GM12878 (cell line): ENCODE measurements around the gene IL18R1. TPM values are rescaled to one million over a fixed set of nuclear protein-coding genes. Genes with fewer than 3 reads are reported as not detected.

ENCODE experiments used
- ATF2 ChIP-seq: IDR thresholded peaks from 2 replicates; pipeline ENCODE4 v1.6.1; 2012; ENCODE audit warnings: low read length, inconsistent platforms
- ATF7 ChIP-seq: fragments of 450-650 bp; IDR thresholded peaks from 2 replicates; pipeline ENCODE4 v1.6.1; 2016; ENCODE audit warnings: low read depth, mild to moderate bottlenecking
- BCL3 ChIP-seq: IDR thresholded peaks from 2 replicates; pipeline ENCODE4 v1.6.1; 2011; ENCODE audit warnings: borderline replicate concordance, low read depth, mild to moderate bottlenecking, moderate library complexity, low read length; ENCODE audit not compliant: insufficient read depth, poor library complexity, severe bottlenecking
- BHLHE40 ChIP-seq, 2 experiments: fragments of 450-650 bp in 1 of 2; IDR thresholded peaks; 2 replicates each; pipeline ENCODE4 v1.6.1; 2011 to 2017; ENCODE audit warnings: low read depth in 2 of 2, borderline replicate concordance in 1 of 2, improper control_type of control experiment in 1 of 2, low read length in 1 of 2, mild to moderate bottlenecking in 1 of 2
- DPF2 ChIP-seq: fragments of 450-650 bp; IDR thresholded peaks from 2 replicates; pipeline ENCODE4 v1.6.1; 2017; ENCODE audit warnings: mild to moderate bottlenecking
- EP300 ChIP-seq, 2 experiments: fragments of 150-350 bp in 1 of 2; IDR thresholded peaks; 2 replicates each; pipeline ENCODE4 v1.6.1; 2011 to 2012; ENCODE audit warnings: low read depth in 2 of 2, low read length in 2 of 2, borderline replicate concordance in 1 of 2, improper control_type of control experiment in 1 of 2, inconsistent platforms in 1 of 2; ENCODE audit not compliant: control insufficient read depth in 1 of 2
- ESRRA ChIP-seq: IDR thresholded peaks from 2 replicates; pipeline ENCODE4 v1.6.1; 2012; ENCODE audit warnings: mild to moderate bottlenecking, low read length, improper control_type of control experiment
- EZH2 ChIP-seq: IDR thresholded peaks from 2 replicates; pipeline ENCODE4 v1.6.1; 2012; ENCODE audit warnings: low read depth, mild to moderate bottlenecking, control low read depth, inconsistent platforms, low read length, borderline replicate concordance; ENCODE audit not compliant: control insufficient read depth
- FOXM1 ChIP-seq: IDR thresholded peaks from 2 replicates; pipeline ENCODE4 v1.6.1; 2012; ENCODE audit warnings: low read depth, mild to moderate bottlenecking, inconsistent platforms, low read length, moderate library complexity
- GATAD2B ChIP-seq: fragments of 450-650 bp; conservative IDR thresholded peaks from 2 replicates; pipeline ENCODE4 v1.6.1; 2017; ENCODE audit warnings: low read depth, mild to moderate bottlenecking, moderate library complexity
- JUNB ChIP-seq: IDR thresholded peaks from 2 replicates; pipeline ENCODE4 v1.6.1; 2016; ENCODE audit warnings: antibody characterized with exemption, mild to moderate bottlenecking
- MYC ChIP-seq: IDR thresholded peaks from 2 replicates; pipeline ENCODE4 v1.6.1; 2011; ENCODE audit warnings: mild to moderate bottlenecking, low read length, moderate library complexity, inconsistent platforms; ENCODE audit not compliant: insufficient read depth, insufficient replicate concordance, insufficient read length, severe bottlenecking
- NBN ChIP-seq: fragments of 450-650 bp; IDR thresholded peaks from 2 replicates; pipeline ENCODE4 v1.6.1; 2016
- NFXL1 ChIP-seq: fragments of 450-650 bp; IDR thresholded peaks from 2 replicates; pipeline ENCODE4 v1.6.1; 2017; ENCODE audit warnings: antibody characterized with exemption, mild to moderate bottlenecking, borderline replicate concordance
- NR2C1 ChIP-seq: fragments of 450-650 bp; IDR thresholded peaks from 2 replicates; pipeline ENCODE4 v1.6.1; 2017; ENCODE audit warnings: antibody characterized with exemption, mild to moderate bottlenecking, moderate library complexity
- NR2C2 ChIP-seq: IDR thresholded peaks from 2 replicates; pipeline ENCODE4 v1.6.1; 2011; ENCODE audit warnings: borderline replicate concordance, low read depth; ENCODE audit not compliant: control insufficient read depth, insufficient read length
- PAX5 ChIP-seq: IDR thresholded peaks from 2 replicates; pipeline ENCODE4 v1.6.1; 2011; ENCODE audit warnings: low read depth, low read length, borderline replicate concordance
- PAX8 ChIP-seq: fragments of 450-650 bp; IDR thresholded peaks from 2 replicates; pipeline ENCODE4 v1.6.1; 2017; ENCODE audit warnings: mild to moderate bottlenecking, moderate library complexity
- PKNOX1 ChIP-seq: fragments of 450-650 bp; IDR thresholded peaks from 2 replicates; pipeline ENCODE4 v1.6.1; 2016; ENCODE audit warnings: mild to moderate bottlenecking
- RUNX3 ChIP-seq: IDR thresholded peaks from 2 replicates; pipeline ENCODE4 v1.6.1; 2012; ENCODE audit warnings: low read length, inconsistent platforms
- SKIL ChIP-seq: fragments of 450-650 bp; IDR thresholded peaks from 2 replicates; pipeline ENCODE4 v1.6.1; 2017; ENCODE audit warnings: mild to moderate bottlenecking, low read depth, inconsistent platforms; ENCODE audit not compliant: poor library complexity, severe bottlenecking
- SPI1 ChIP-seq: IDR thresholded peaks from 2 replicates; pipeline ENCODE4 v1.6.1; 2011; ENCODE audit warnings: low read depth, mild to moderate bottlenecking, low read length, moderate library complexity, borderline replicate concordance; ENCODE audit not compliant: insufficient read depth
- TBL1XR1 ChIP-seq: IDR thresholded peaks from 2 replicates; pipeline ENCODE4 v1.6.1; 2012; ENCODE audit warnings: low read depth, low read length, improper control_type of control experiment
- ZBED1 ChIP-seq: IDR thresholded peaks from 2 replicates; pipeline ENCODE4 v1.6.1; 2016; ENCODE audit warnings: borderline replicate concordance
- polyA plus RNA-seq, 11 experiments: library from polyadenylated mRNA; depleted of rRNA in 4 of 11; unstranded in 6 of 11; stranded (reverse) in 5 of 11; fragments of >200 nt; fragmentation: Nextera tagmentation in 4 of 11; fragmentation: Illumina TruSeq in 1 of 11; extraction: Ambion mirVana in 4 of 11; extraction: Trizol in 1 of 11; gene quantifications; 1 replicate in 1 of 11; 2 replicates in 10 of 11; pipeline versions ENCODE4 v1.2.1 to v1.2.3, GENCODE V29; 2011 to 2016; ENCODE audit warnings: inconsistent platforms in 2 of 11, missing spikeins in 2 of 11, low read depth in 1 of 11
- total RNA-seq, 4 experiments: library from RNA; depleted of rRNA in 3 of 4; stranded (reverse); fragments of >200 nt in 3 of 4; fragmentation: Illumina TruSeq in 1 of 4; extraction: Trizol in 1 of 4; gene quantifications; 2 replicates each; pipeline versions ENCODE4 v1.2.1 to v1.2.3, GENCODE V29; 2013 to 2021

IL18R1 gene
- total and polyA plus RNA-seq, 10 of the 15 experiments (the other 5 are each of a cell fraction or from before 2014, with no cell fraction given): 3.5 to 15.5 (median 11.1) TPM

- peak; percentile 33 for TF ChIP-seq SKIL
- peak; percentile 95 for TF ChIP-seq ATF2
- peak; percentile 62; the same call in 1 of the 2 replicates for TF ChIP-seq DPF2
- TF ChIP-seq NR2C1: no peak
- TF ChIP-seq GATAD2B: 0 out of 2 replicates have a peak, but pooled peaks have one; percentile 40
- TF ChIP-seq BHLHE40 (IDR thresholded peaks at IDR 0.05; ENCODE audit: borderline replicate concordance in 1 of 2, low read depth in 2 of 2, low read length in 1 of 2): peak in 1 of 2 experiments; percentile 27; a peak in 1 of 4 replicates
- TF ChIP-seq EP300 (IDR thresholded peaks at IDR 0.05; ENCODE audit: borderline replicate concordance in 1 of 2, control insufficient read depth in 1 of 2, low read depth in 2 of 2, low read length in 2 of 2): peak in 1 of 2 experiments; percentile 45; a peak in 2 of 4 replicates
- no peak for TF ChIP-seq NR2C2
- TF ChIP-seq NFXL1: no peak
- TF ChIP-seq MYC: no peak
- no peak for TF ChIP-seq ESRRA
- peak; percentile 86; the same call in 1 of the 2 replicates for TF ChIP-seq FOXM1
- peak; percentile 83; the same call in 1 of the 2 replicates for TF ChIP-seq PAX5
- 0 out of 2 replicates have a peak, but pooled peaks have one; percentile 11 for TF ChIP-seq NBN
- TF ChIP-seq SPI1: peak; percentile 96
- TF ChIP-seq ZBED1: peak; percentile 83; the same call in 1 of the 2 replicates
- TF ChIP-seq ATF7: peak; percentile 58
- TF ChIP-seq PKNOX1: no peak
- peak; percentile 96 for TF ChIP-seq RUNX3
- peak; percentile 52; the same call in 1 of the 2 replicates for TF ChIP-seq TBL1XR1
- peak; percentile 92 for TF ChIP-seq BCL3
- no peak for TF ChIP-seq PAX8
- no peak for TF ChIP-seq EZH2
- TF ChIP-seq JUNB: peak; percentile 88
These were observed 11.0 kb downstream of the IL18R1 start (continued) for GRCh38 chr2:102366406-102367112.
